HepG2 (cell line): ENCODE results near the gene THSD4. TPM values are rescaled to one million over a fixed set of nuclear protein-coding genes. Genes with fewer than 3 reads are reported as not detected.

Source experiments
- ATAC-seq: fragments of 200-7000 bp; cut with Tn5 transposase; 3 replicates; pipeline ENCODE4 v1.9.1; 2020; ENCODE audit warnings: mild to moderate bottlenecking, moderate library complexity
- BruUV-seq: library from RNA; stranded (reverse); fragments of 400-500 nt; replicated peaks from 2 replicates; lab custom pipeline; 2021; lab: Mats Ljungman, UMichigan
- CTCF ChIA-PET: fragments of 300-600 bp; formaldehyde crosslinking; extraction: SDS; loops from one replicate; lab custom pipeline; 2021; ENCODE audit warnings: low total read pairs, inconsistent platforms, low intra/inter-chr PET ratio; lab: Yijun Ruan, JAX
- POLR2A ChIA-PET: fragments of 350-600 bp; sonication (Branson Sonifier 250); formaldehyde crosslinking; loops from one replicate; lab custom pipeline; 2020; ENCODE audit warnings: antibody characterized with exemption, inconsistent platforms; lab: Yijun Ruan, JAX
- DNase-seq: peaks from one replicate; pipeline ENCODE4 v3.0.0-alpha.2; 2015; ENCODE audit warnings: low spot score
- FAIRE-seq: peaks from 3 replicates; lab custom pipeline; 2011; peaks lifted over from hg19 to GRCh38; lab: Jason Lieb, UNC
- H2AFZ ChIP-seq: one replicate; pipeline ENCODE4 v1.6.1; 2011; ENCODE audit warnings: low read length, inconsistent platforms
- H3K27ac ChIP-seq: fragments of 300-600 bp; 3 replicates; pipeline ENCODE4 v1.8.0; 2011; ENCODE audit warnings: mixed run types, mild to moderate bottlenecking, mixed read lengths, low read length, inconsistent platforms; ENCODE audit not compliant: insufficient read depth; ENCODE audit errors: extremely low read length
- H3K27me3 ChIP-seq, 2 experiments: fragments of 200-600 bp in 1 of 2; 2 replicates in 1 of 2; 3 replicates in 1 of 2; pipeline versions ENCODE4 v1.6.0 to v1.8.0; 2011; ENCODE audit warnings: low read length in 2 of 2, mild to moderate bottlenecking in 2 of 2, moderate library complexity in 2 of 2, inconsistent platforms in 1 of 2; ENCODE audit not compliant: insufficient read depth in 2 of 2, control insufficient read depth in 1 of 2
- H3K36me3 ChIP-seq, 2 experiments: fragments of 200-600 bp in 1 of 2; replicated peaks in 1 of 2; 2 replicates in 1 of 2; 3 replicates in 1 of 2; pipeline versions ENCODE4 v1.5.1 to v1.8.0; 2011; ENCODE audit warnings: low read length in 2 of 2, inconsistent platforms in 1 of 2; ENCODE audit not compliant: insufficient read depth in 2 of 2, control insufficient read depth in 1 of 2
- H3K4me1 ChIP-seq: 2 replicates; pipeline ENCODE4 v1.5.1; 2012; ENCODE audit warnings: low read length, inconsistent platforms; ENCODE audit not compliant: insufficient read depth
- H3K4me2 ChIP-seq: 2 replicates; pipeline ENCODE4 v1.6.0; 2011; ENCODE audit warnings: low read depth, low read length, inconsistent platforms
- H3K4me3 ChIP-seq, 3 experiments: fragments of 200-600 bp in 1 of 3; sonication (generic), shearing (Covaris generic) in 1 of 3; replicated peaks in 1 of 3; 2 replicates each; pipeline ENCODE4 v1.5.1; 2011 to 2016; ENCODE audit warnings: low read length in 3 of 3, inconsistent platforms in 2 of 3, low read depth in 2 of 3, mild to moderate bottlenecking in 2 of 3, control low read depth in 1 of 3, mixed read lengths in 1 of 3; ENCODE audit not compliant: insufficient read depth in 1 of 3
- H3K79me2 ChIP-seq: one replicate; pipeline ENCODE4 v1.6.1; 2011; ENCODE audit warnings: low read length, inconsistent platforms; ENCODE audit not compliant: insufficient read depth
- H3K9ac ChIP-seq: 2 replicates; pipeline ENCODE4 v1.6.0; 2011; ENCODE audit warnings: mild to moderate bottlenecking, low read depth, low read length, inconsistent platforms; ENCODE audit not compliant: insufficient read depth
- H3K9me3 ChIP-seq: 2 replicates; pipeline ENCODE4 v1.5.1; 2012; ENCODE audit warnings: mild to moderate bottlenecking, low read length
- H4K20me1 ChIP-seq: 2 replicates; pipeline ENCODE4 v1.6.0; 2011; ENCODE audit warnings: inconsistent platforms, mild to moderate bottlenecking, low read length, moderate library complexity; ENCODE audit not compliant: insufficient read depth
- ISL2 ChIP-seq: sonication (generic); formaldehyde crosslinking; IDR thresholded peaks from 2 replicates; pipeline ENCODE4 v1.5.0; 2020; ENCODE audit warnings: missing genetic modification reagents
- RNF219 ChIP-seq: sonication (generic); formaldehyde crosslinking; IDR thresholded peaks from 2 replicates; pipeline ENCODE4 v1.5.0; 2020; ENCODE audit warnings: mild to moderate bottlenecking, missing genetic modification reagents
- ZBTB2 ChIP-seq: sonication (generic); formaldehyde crosslinking; IDR thresholded peaks from 2 replicates; pipeline ENCODE4 v1.8.0; 2022; ENCODE audit warnings: low read depth, missing genetic modification reagents
- ZBTB34 ChIP-seq: sonication (generic); formaldehyde crosslinking; IDR thresholded peaks from 2 replicates; pipeline ENCODE4 v1.8.0; 2022; ENCODE audit warnings: mild to moderate bottlenecking, missing genetic modification reagents
- ZFX ChIP-seq: sonication (generic); formaldehyde crosslinking; IDR thresholded peaks from 2 replicates; pipeline ENCODE4 v1.4.0; 2020; ENCODE audit warnings: mild to moderate bottlenecking, low read depth, missing genetic modification reagents, moderate library complexity
- ZNF101 ChIP-seq: sonication (generic); formaldehyde crosslinking; IDR thresholded peaks from 2 replicates; pipeline ENCODE4 v1.4.0; 2020; ENCODE audit warnings: mild to moderate bottlenecking, low read depth, missing genetic modification reagents, borderline replicate concordance
- ZNF709 ChIP-seq: sonication (generic); formaldehyde crosslinking; IDR thresholded peaks from 2 replicates; pipeline ENCODE4 v1.5.0; 2020; ENCODE audit warnings: mild to moderate bottlenecking, missing genetic modification reagents
- WGBS: methylation state at CpG from one replicate; pipeline ENCODE4 v1.1.6; 2017; ENCODE audit warnings: low lambda C conversion rate; 5-methylcytosine and 5-hydroxymethylcytosine counted together
- in situ Hi-C: cut with HindIII; loops from 2 replicates; pipeline ENCODE4 v1.10.0; 2017; ENCODE audit warnings: low pct_unique_long_range_greater_than_20kb; ENCODE audit not compliant: extremely low pct_ligation_motif_present
- intact Hi-C: fragments of 100-400 bp; cut with micrococcal nuclease; formaldehyde crosslinking; loops from one replicate; pipeline ENCODE4 v1.10.0; 2022; ENCODE audit not compliant: unreplicated experiment
- polyA plus RNA-seq, 8 experiments: library from polyadenylated mRNA; depleted of rRNA in 3 of 8; stranded (reverse) in 7 of 8; unstranded in 1 of 8; fragments of >200 nt; fragmentation: Illumina TruSeq in 4 of 8; extraction: Trizol in 4 of 8; gene quantifications; 2 replicates each; pipeline versions ENCODE4 v1.2.1 to v1.2.3, GENCODE V29; 2011 to 2016; ENCODE audit warnings: low read depth in 4 of 8, missing spikeins in 1 of 8, mixed read lengths in 1 of 8; ENCODE audit not compliant: insufficient read depth in 1 of 8
- total RNA-seq, 5 experiments: library from RNA; depleted of rRNA; stranded (reverse); fragments of >200 nt; fragmentation: Illumina TruSeq; extraction: Trizol; gene quantifications; 2 replicates each; pipeline ENCODE4 v1.2.3, GENCODE V29; 2016; ENCODE audit warnings: low read depth in 1 of 5

Gene THSD4
- total and polyA plus RNA-seq, 2 of the 13 experiments (the other 11 are each of a cell fraction or from before 2014, with no cell fraction given) = 0.07 to 0.21 TPM

GRCh38 chr15:71219645-71220044 lies 104.4 kb downstream of the THSD4 start:
- H3K27ac ChIP-seq = no peak overlapping the region
- WGBS = 0% methylated on average over 2 of the region's 2 CpGs
- POLR2A ChIA-PET = no interaction called here
- H3K4me1 ChIP-seq = no peaks in the 10 kb centered on the region
- H3K4me2 ChIP-seq = no peak overlapping the region
- intact Hi-C loops = no loop called here
- H3K4me3 ChIP-seq = no peak overlapping the region
- BruUV-seq = no TSS peak
- no peak for DNase-seq
- TF ChIP-seq ISL2 (CRISPR knock-in tag) (no peak), ZBTB34 (CRISPR knock-in tag) (no peak), ZNF101 (CRISPR knock-in tag) (no peak), RNF219 (no peak), ZNF709 (no peak), ZFX (CRISPR knock-in tag) (no peak), ZBTB2 (CRISPR knock-in tag) (no peak)
- TF ChIP-seq, all 625 proteins: peak for 0
- Histone ChIP-seq H3K9ac (no peak overlapping the region), H2AFZ (no peak overlapping the region), H3K36me3 (no peaks in the 10 kb centered on the region), H3K9me3 (no peaks in the 10 kb centered on the region), H4K20me1 (no peaks in the 10 kb centered on the region), H3K27me3 (0 out of 5 replicates have a peak, but pooled peaks cover 0 to 3% of the 10 kb centered on the region in 2 experiments), H3K79me2 (no peaks in the 10 kb centered on the region)
- CTCF ChIA-PET = no interaction called here
- ATAC-seq (no peak), FAIRE-seq (no peak)
- in situ Hi-C loops = no loop called here
